Panc1 (cell line): ENCODE data around the gene HNRNPK.

Experiments
- CTCF ChIP-seq: fragments of 450-650 bp; IDR thresholded peaks from 2 replicates; pipeline ENCODE4 v1.5.1; 2017; ENCODE audit warnings: mild to moderate bottlenecking
- POLR2AphosphoS5 ChIP-seq: IDR thresholded peaks from 2 replicates; pipeline ENCODE4 v1.6.1; 2012; ENCODE audit warnings: mild to moderate bottlenecking, low read depth, low read length, moderate library complexity
- REST ChIP-seq, 2 experiments: IDR thresholded peaks; 2 replicates each; pipeline ENCODE4 v1.6.1; 2011 to 2012; ENCODE audit warnings: low read depth in 2 of 2, control low read depth in 1 of 2, low read length in 1 of 2, mild to moderate bottlenecking in 1 of 2, moderate library complexity in 1 of 2; ENCODE audit not compliant: insufficient read depth in 1 of 2
- SIN3A ChIP-seq: IDR thresholded peaks from 2 replicates; pipeline ENCODE4 v1.6.1; 2012; ENCODE audit warnings: low read depth, mild to moderate bottlenecking, low read length, moderate library complexity, borderline replicate concordance; ENCODE audit not compliant: insufficient read depth

DNA sequence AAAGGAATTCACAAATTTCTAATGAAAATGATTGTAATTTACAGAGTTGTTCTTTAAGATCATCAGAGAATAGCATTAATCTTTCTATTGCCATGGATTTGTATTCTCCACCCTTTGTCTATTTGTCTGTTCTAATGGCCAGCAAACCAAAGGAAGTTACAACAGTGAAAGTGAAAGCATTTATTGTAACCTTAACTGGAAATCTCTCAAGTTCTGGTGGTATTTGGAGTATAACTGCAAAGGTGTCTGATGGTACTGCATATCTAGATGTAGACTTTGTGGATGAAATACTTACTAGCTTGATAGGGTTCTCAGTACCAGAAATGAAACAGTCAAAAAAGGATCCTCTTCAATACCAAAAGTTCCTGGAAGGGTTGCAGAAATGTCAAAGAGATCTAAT is 22.3 kb upstream of the HNRNPK start:
- TF ChIP-seq CTCF (no peak), REST (IDR thresholded peaks at IDR 0.05; ENCODE audit: insufficient read depth in 1 of 2, low read depth in 2 of 2, low read length in 1 of 2) (no peak), POLR2AphosphoS5 (no peak), SIN3A (no peak)
